Measurements from ENCODE around the gene RAB6B.

RAB6B gene

GRCh38 chr3:133901847-133902246 is 6.2 kb upstream of the RAB6B start:
- Histone ChIP-seq H3K27ac (no peak overlapping the region), H3K4me3 (no peak overlapping the region)
- no peak for TF ChIP-seq CTCF (IDR thresholded peaks at IDR 0.05)
- no peak for DNase-seq (ENCODE audit: low spot score)

DNA sequence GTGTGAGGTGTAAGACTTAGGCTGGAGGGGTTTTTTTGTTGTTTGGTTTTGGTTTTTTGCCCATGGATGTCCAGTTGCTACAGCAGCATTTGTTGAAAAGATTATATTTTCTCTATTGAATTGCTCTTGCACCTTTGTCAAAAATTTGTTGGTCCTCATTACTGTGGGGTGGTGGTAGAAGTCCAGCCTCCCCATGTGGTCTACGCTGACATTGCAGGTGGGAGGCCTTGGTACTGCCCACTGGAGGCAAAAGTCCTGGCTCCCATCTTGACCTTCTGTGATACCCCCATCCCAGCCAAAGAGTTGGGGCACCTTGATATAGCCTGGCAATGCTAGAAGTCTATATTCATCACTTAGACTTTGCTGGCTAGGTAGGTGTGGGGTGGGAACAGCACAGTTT is 5.4 kb upstream of the RAB6B start:
- no peak overlapping the region for H3K4me3 ChIP-seq
- DNase-seq (ENCODE audit: low spot score), result no peak
- H3K27ac ChIP-seq, result no peak overlapping the region
- no peak for TF ChIP-seq CTCF (IDR thresholded peaks at IDR 0.05)

DNA sequence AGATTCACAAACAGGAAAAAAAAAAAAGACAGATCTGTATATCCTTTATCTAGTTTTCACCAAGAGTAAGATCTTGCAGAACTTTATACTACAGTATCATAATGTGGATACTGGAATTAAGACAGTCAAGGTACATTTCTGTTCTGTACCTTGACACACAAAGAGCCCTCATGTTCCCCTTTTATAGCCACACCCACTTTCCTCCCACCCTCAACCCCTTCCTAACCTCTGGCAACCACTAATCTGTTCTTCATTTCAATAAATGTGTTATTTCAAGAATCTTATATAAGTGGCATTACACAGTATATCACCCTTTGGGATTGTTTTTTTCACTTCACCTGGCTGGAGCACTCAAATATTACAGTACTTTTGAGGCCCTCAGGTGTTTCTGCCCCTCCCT is 3.6 kb upstream of the RAB6B start:
- Histone ChIP-seq H3K27ac (no peak overlapping the region), H3K4me3 (no peak overlapping the region)
- no peak for TF ChIP-seq CTCF (IDR thresholded peaks at IDR 0.05)
- no peak for DNase-seq (ENCODE audit: low spot score)

DNA sequence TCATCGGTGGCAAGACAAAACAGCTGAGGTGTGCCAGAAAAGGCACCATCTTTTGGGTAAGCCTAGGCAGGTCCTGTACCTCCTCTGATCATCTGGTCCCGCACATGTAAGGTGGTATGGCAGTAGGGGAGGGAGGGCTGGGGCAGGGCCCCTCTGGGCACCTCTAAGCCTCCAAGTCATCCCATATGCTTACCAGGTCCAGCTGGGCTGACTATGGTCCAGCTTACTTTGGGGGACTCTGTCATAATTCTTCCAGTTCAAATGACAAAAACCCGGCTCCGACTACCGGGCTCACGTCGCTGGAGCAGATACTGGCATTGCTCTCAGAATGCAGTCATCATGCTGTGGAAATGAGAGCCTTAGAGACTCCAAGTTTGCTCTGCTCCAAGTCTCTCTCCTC is 1.9 kb upstream of the RAB6B start:
- TF ChIP-seq CTCF (IDR thresholded peaks at IDR 0.05), result no peak
- DNase-seq (ENCODE audit: low spot score), result no peak
- Histone ChIP-seq H3K4me3 (no peak overlapping the region), H3K27ac (no peak overlapping the region)

GRCh38 chr3:133896002-133896761 is 500 bp upstream of the RAB6B start:
- TF ChIP-seq CTCF (IDR thresholded peaks at IDR 0.05), result no peak
- Histone ChIP-seq H3K27ac (no peak overlapping the region), H3K4me3 (peak overlapping the region; percentile 90)
- DNase-seq (ENCODE audit: low spot score), result no peak

- Histone ChIP-seq H3K27ac (no peak overlapping the region), H3K4me3 (peak overlapping the region; percentile 90)
- DNase-seq (ENCODE audit: low spot score), result no peak
- TF ChIP-seq CTCF (IDR thresholded peaks at IDR 0.05), result no peak
Observed at GRCh38 chr3:133894353-133895207, 1.1 kb downstream of the RAB6B start.

Measured in coronary artery (tissue), 2 donors.